ENCODE results near the gene C10orf62. TPM values are rescaled to one million over a fixed set of nuclear protein-coding genes. Genes with fewer than 3 reads are reported as not detected.
"Not testable (repeated sequence)": the region's sequence is repeated elsewhere in the genome, so short reads cannot be mapped to it uniquely, and the experiment has no call there.

Gene C10orf62
- total and polyA plus RNA-seq, 5 donors from 2014 or later = not detected

GRCh38 chr10:97548828-97549455 lies 40.6 kb upstream of the C10orf62 start:
- H3K4me3 Mint-ChIP-seq = no peak overlapping the region
- Histone ChIP-seq H3K27ac (ENCODE audit: insufficient read depth, low read length, poor library complexity, severe bottlenecking) (no peak overlapping the region), H3K4me3 (ENCODE audit: low read depth, low read length) (no peak overlapping the region), H3K27me3 (ENCODE audit: control insufficient read depth, insufficient read depth, low read length) (no peaks in the 10 kb centered on the region), H3K36me3 (ENCODE audit: control insufficient read depth, insufficient read depth, low read length) (no peaks in the 10 kb centered on the region), H3K4me1 (ENCODE audit: control insufficient read depth, insufficient read depth, low read length, poor library complexity, severe bottlenecking) (no peaks in the 10 kb centered on the region), H3K9me3 (ENCODE audit: control insufficient read depth in 2 of 2, low read length in 2 of 2) (no peaks in the 10 kb centered on the region)
- H3K27ac Mint-ChIP-seq = no peak overlapping the region
- DNase-seq (no peak), ATAC-seq (ENCODE audit: low read depth in 2 of 2) (no peak)
- H3K4me1 Mint-ChIP-seq = peaks cover 0 to 4% (median 2%) of the 10 kb centered on the region in 4 donors
- no peaks in the 10 kb centered on the region for H3K27me3 Mint-ChIP-seq
- no peaks in the 10 kb centered on the region for H3K36me3 Mint-ChIP-seq
- H3K9me3 Mint-ChIP-seq = no peaks in the 10 kb centered on the region

GRCh38 chr10:97549587-97550322 lies 39.8 kb upstream of the C10orf62 start:
- Mint-ChIP-seq H3K4me1 (peaks cover 0 to 4% (median 2%) of the 10 kb centered on the region in 4 donors), H3K9me3 (no peaks in the 10 kb centered on the region), H3K4me3 (no peak overlapping the region)

GRCh38 chr10:97550336-97551149 lies 39.0 kb upstream of the C10orf62 start:
- Histone ChIP-seq H3K4me1 (ENCODE audit: control insufficient read depth, insufficient read depth, low read length, poor library complexity, severe bottlenecking) (no peaks in the 10 kb centered on the region), H3K27me3 (ENCODE audit: control insufficient read depth, insufficient read depth, low read length) (no peaks in the 10 kb centered on the region), H3K4me3 (ENCODE audit: low read depth, low read length) (no peak overlapping the region), H3K27ac (ENCODE audit: insufficient read depth, low read length, poor library complexity, severe bottlenecking) (no peak overlapping the region), H3K9me3 (ENCODE audit: control insufficient read depth in 2 of 2, low read length in 2 of 2) (no peaks in the 10 kb centered on the region), H3K36me3 (ENCODE audit: control insufficient read depth, insufficient read depth, low read length) (no peaks in the 10 kb centered on the region)
- Mint-ChIP-seq H3K27me3 (no peaks in the 10 kb centered on the region), H3K4me1 (peaks cover 0 to 4% (median 2%) of the 10 kb centered on the region in 4 donors), H3K9me3 (peaks cover 0 to 4% (median 0%) of the 10 kb centered on the region in 7 donors), H3K4me3 (no peak overlapping the region), H3K36me3 (no peaks in the 10 kb centered on the region), H3K27ac (no peak overlapping the region)
- ATAC-seq (ENCODE audit: low read depth in 2 of 2) (no peak), DNase-seq (no peak)

More at GRCh38 chr10:97549587-97550322, 39.8 kb upstream of the C10orf62 start:
- H3K4me1 ChIP-seq (ENCODE audit: control insufficient read depth, insufficient read depth, low read length, poor library complexity, severe bottlenecking) = no peaks in the 10 kb centered on the region
- no peaks in the 10 kb centered on the region for H3K36me3 ChIP-seq (ENCODE audit: control insufficient read depth, insufficient read depth, low read length)
- H3K27me3 Mint-ChIP-seq = no peaks in the 10 kb centered on the region
- ATAC-seq (ENCODE audit: low read depth in 2 of 2) (no peak), DNase-seq (no peak)
- no peaks in the 10 kb centered on the region for H3K9me3 ChIP-seq (ENCODE audit: control insufficient read depth in 2 of 2, low read length in 2 of 2)
- H3K36me3 Mint-ChIP-seq = no peaks in the 10 kb centered on the region
- no peak overlapping the region for H3K27ac ChIP-seq (ENCODE audit: insufficient read depth, low read length, poor library complexity, severe bottlenecking)
- no peaks in the 10 kb centered on the region for H3K27me3 ChIP-seq (ENCODE audit: control insufficient read depth, insufficient read depth, low read length)
- H3K27ac Mint-ChIP-seq = no peak overlapping the region
- no peak overlapping the region for H3K4me3 ChIP-seq (ENCODE audit: low read depth, low read length)

GRCh38 chr10:97551271-97551670 lies 38.2 kb upstream of the C10orf62 start:
- Histone ChIP-seq H3K27me3 (ENCODE audit: control insufficient read depth, insufficient read depth, low read length) (no peaks in the 10 kb centered on the region), H3K27ac (ENCODE audit: insufficient read depth, low read length, poor library complexity, severe bottlenecking) (no peak overlapping the region), H3K9me3 (ENCODE audit: control insufficient read depth in 2 of 2, low read length in 2 of 2) (no peaks in the 10 kb centered on the region), H3K36me3 (ENCODE audit: control insufficient read depth, insufficient read depth, low read length) (no peaks in the 10 kb centered on the region), H3K4me1 (ENCODE audit: control insufficient read depth, insufficient read depth, low read length, poor library complexity, severe bottlenecking) (no peaks in the 10 kb centered on the region), H3K4me3 (ENCODE audit: low read depth, low read length) (no peak overlapping the region)
- ATAC-seq (ENCODE audit: low read depth in 2 of 2) = no peak
- H3K4me1 Mint-ChIP-seq = peaks cover 0 to 4% (median 2%) of the 10 kb centered on the region in 4 donors
- H3K9me3 Mint-ChIP-seq = peaks cover 0 to 7% (median 0%) of the 10 kb centered on the region in 7 donors
- DNase-seq = no peak
- no peak overlapping the region for H3K4me3 Mint-ChIP-seq
- no peak overlapping the region for H3K27ac Mint-ChIP-seq
- H3K27me3 Mint-ChIP-seq = no peaks in the 10 kb centered on the region
- no peaks in the 10 kb centered on the region for H3K36me3 Mint-ChIP-seq

GRCh38 chr10:97553575-97554031 lies 35.9 kb upstream of the C10orf62 start:
- Mint-ChIP-seq H3K36me3 (no peaks in the 10 kb centered on the region), H3K9me3 (peaks cover 0 to 7% (median 0%) of the 10 kb centered on the region in 7 donors), H3K4me3 (no peak overlapping the region), H3K27ac (no peak overlapping the region), H3K27me3 (no peaks in the 10 kb centered on the region), H3K4me1 (peaks cover 0 to 4% (median 2%) of the 10 kb centered on the region in 4 donors)
- Histone ChIP-seq H3K27me3 (ENCODE audit: control insufficient read depth, insufficient read depth, low read length) (no peaks in the 10 kb centered on the region), H3K36me3 (ENCODE audit: control insufficient read depth, insufficient read depth, low read length) (no peaks in the 10 kb centered on the region), H3K4me3 (ENCODE audit: low read depth, low read length) (no peak overlapping the region), H3K9me3 (ENCODE audit: control insufficient read depth in 2 of 2, low read length in 2 of 2) (no peaks in the 10 kb centered on the region), H3K4me1 (ENCODE audit: control insufficient read depth, insufficient read depth, low read length, poor library complexity, severe bottlenecking) (no peaks in the 10 kb centered on the region), H3K27ac (ENCODE audit: insufficient read depth, low read length, poor library complexity, severe bottlenecking) (no peak overlapping the region)
- ATAC-seq (ENCODE audit: low read depth in 2 of 2) (peak; percentile 72 to 80), DNase-seq (peak; percentile 16 to 68 (median 44))

- not testable (repeated sequence) for H3K27ac Mint-ChIP-seq; ATAC-seq (ENCODE audit: low read depth in 2 of 2); H3K36me3 ChIP-seq (ENCODE audit: control insufficient read depth, insufficient read depth, low read length); H3K4me3 ChIP-seq (ENCODE audit: low read depth, low read length); DNase-seq; H3K36me3 Mint-ChIP-seq; H3K9me3 Mint-ChIP-seq; H3K4me1 ChIP-seq (ENCODE audit: control insufficient read depth, insufficient read depth, low read length, poor library complexity, severe bottlenecking); H3K27me3 ChIP-seq (ENCODE audit: control insufficient read depth, insufficient read depth, low read length); H3K4me3 Mint-ChIP-seq; H3K27ac ChIP-seq (ENCODE audit: insufficient read depth, low read length, poor library complexity, severe bottlenecking); H3K9me3 ChIP-seq (ENCODE audit: control insufficient read depth in 2 of 2, low read length in 2 of 2); H3K27me3 Mint-ChIP-seq; H3K4me1 Mint-ChIP-seq
Measured at GRCh38 chr10:97554336-97554735, 35.2 kb upstream of the C10orf62 start.

- H3K27me3 ChIP-seq (ENCODE audit: control insufficient read depth, insufficient read depth, low read length); H3K4me1 Mint-ChIP-seq; H3K4me3 Mint-ChIP-seq; H3K27me3 Mint-ChIP-seq; H3K9me3 Mint-ChIP-seq; ATAC-seq (ENCODE audit: low read depth in 2 of 2); H3K9me3 ChIP-seq (ENCODE audit: control insufficient read depth in 2 of 2, low read length in 2 of 2); H3K4me1 ChIP-seq (ENCODE audit: control insufficient read depth, insufficient read depth, low read length, poor library complexity, severe bottlenecking); H3K27ac ChIP-seq (ENCODE audit: insufficient read depth, low read length, poor library complexity, severe bottlenecking); H3K36me3 Mint-ChIP-seq; DNase-seq; H3K4me3 ChIP-seq (ENCODE audit: low read depth, low read length); H3K36me3 ChIP-seq (ENCODE audit: control insufficient read depth, insufficient read depth, low read length); H3K27ac Mint-ChIP-seq: not testable (repeated sequence)
Measured at GRCh38 chr10:97555541-97555940, 34.0 kb upstream of the C10orf62 start.
